Neural cell (in vitro differentiated cells): ENCODE results near the gene KLF9.

Experiments
- CTCF ChIP-seq: fragments of 450-650 bp; IDR thresholded peaks from 2 replicates; pipeline ENCODE4 v1.5.1; 2014; ENCODE audit warnings: antibody characterized with exemption, mild to moderate bottlenecking, moderate library complexity; ENCODE audit not compliant: poor library complexity, severe bottlenecking
- EZH2 ChIP-seq: fragments of 200-600, 300-800 bp; shearing (Covaris generic), sonication (generic); IDR thresholded peaks from 2 replicates; pipeline ENCODE4 v1.6.1; 2014; ENCODE audit warnings: antibody characterized with exemption, low read length, borderline replicate concordance, mild to moderate bottlenecking; ENCODE audit not compliant: insufficient read depth, poor library complexity, severe bottlenecking
- POLR2AphosphoS5 ChIP-seq: IDR thresholded peaks from 2 replicates; pipeline ENCODE4 v1.6.1; 2012
- REST ChIP-seq: IDR thresholded peaks from 2 replicates; pipeline ENCODE4 v1.6.1; 2012; ENCODE audit warnings: borderline replicate concordance

- no peak for TF ChIP-seq REST
- TF ChIP-seq CTCF, result no peak
- TF ChIP-seq POLR2AphosphoS5, result no peak
- no peak for TF ChIP-seq EZH2
Measured at GRCh38 chr9:70418822-70419555, 4.5 kb upstream of the KLF9 start.
